Measurements from ENCODE around the gene RAB1A. TPM values are rescaled to one million over a fixed set of nuclear protein-coding genes. Genes with fewer than 3 reads are reported as not detected.

RAB1A gene
- total and polyA plus RNA-seq, 2 of the 13 experiments (the other 11 are each of a cell fraction or from before 2014, with no cell fraction given), result 206 to 226 TPM

- TF ChIP-seq KIAA2018 (CRISPR knock-in tag; IDR thresholded peaks at IDR 0.05; ENCODE audit: borderline replicate concordance) (no peak), ZNF382 (CRISPR knock-in tag; IDR thresholded peaks at IDR 0.05; ENCODE audit: borderline replicate concordance) (no peak)
Measured at GRCh38 chr2:65061910-65062339, 68.0 kb downstream of the RAB1A start (continued).

- in situ Hi-C loops (cut with HindIII; ENCODE audit: extremely low pct_ligation_motif_present, low pct_unique_long_range_greater_than_20kb), result loop anchor here (25.0 kb wide), 1 partner anchor 501 kb away; no protein-coding TSS in a partner anchor
- Histone ChIP-seq H3K36me3 (replicated peaks in 1 of 2; ENCODE audit: control insufficient read depth in 1 of 2, insufficient read depth in 2 of 2, low read length in 2 of 2) (no peaks in the 10 kb centered on the region; a peak in 1 of 5 replicates), H3K27me3 (ENCODE audit: control insufficient read depth in 1 of 2, insufficient read depth in 2 of 2, low read length in 2 of 2) (no peaks in the 10 kb centered on the region; a peak in 1 of 5 replicates), H3K4me2 (ENCODE audit: low read depth, low read length) (no peak overlapping the region), H4K20me1 (ENCODE audit: insufficient read depth, low read length) (peaks cover 4% of the 10 kb centered on the region), H3K9ac (ENCODE audit: insufficient read depth, low read depth, low read length) (no peak overlapping the region), H3K27ac (ENCODE audit: extremely low read length, insufficient read depth, low read length) (no peak overlapping the region), H3K4me1 (ENCODE audit: insufficient read depth, low read length) (peaks cover 86% of the 10 kb centered on the region), H3K79me2 (ENCODE audit: insufficient read depth, low read length) (peaks cover 82% of the 10 kb centered on the region), H2AFZ (ENCODE audit: low read length) (no peak overlapping the region), H3K9me3 (ENCODE audit: low read length) (no peaks in the 10 kb centered on the region), H3K4me3 (replicated peaks in 1 of 3; ENCODE audit: insufficient read depth in 1 of 3, low read depth in 2 of 3, low read length in 3 of 3) (no peak overlapping the region)
- CTCF ChIA-PET (ENCODE audit: low intra/inter-chr PET ratio, low total read pairs), result no interaction called here
- FAIRE-seq (no peak), ATAC-seq (no peak), DNase-seq (ENCODE audit: low spot score) (no peak)
- intact Hi-C loops (cut with micrococcal nuclease; ENCODE audit: unreplicated experiment), result no loop called here
- BruUV-seq (replicated peaks), result no TSS peak
- 93% methylated on average over 7 of the region's 7 CpGs for WGBS (ENCODE audit: low lambda C conversion rate)
- TF ChIP-seq EEA1 (CRISPR knock-in tag; IDR thresholded peaks at IDR 0.05; ENCODE audit: borderline replicate concordance) (peak; percentile 44; the same call in 1 of the 2 replicates), MXD3 (CRISPR knock-in tag; IDR thresholded peaks at IDR 0.05) (no peak)
- POLR2A ChIA-PET, result interaction anchor here (2.1 kb wide), 1 partner anchor 68 kb away, joined by 7 read pairs; the partner anchor contains the start of gene RAB1A
Measured at GRCh38 chr2:65061146-65061909, 68.6 kb downstream of the RAB1A start.
